Measurements from ENCODE around the gene ABCA10. TPM values are rescaled to one million over a fixed set of nuclear protein-coding genes. Genes with fewer than 3 reads are reported as not detected.

ABCA10 gene, protein sequence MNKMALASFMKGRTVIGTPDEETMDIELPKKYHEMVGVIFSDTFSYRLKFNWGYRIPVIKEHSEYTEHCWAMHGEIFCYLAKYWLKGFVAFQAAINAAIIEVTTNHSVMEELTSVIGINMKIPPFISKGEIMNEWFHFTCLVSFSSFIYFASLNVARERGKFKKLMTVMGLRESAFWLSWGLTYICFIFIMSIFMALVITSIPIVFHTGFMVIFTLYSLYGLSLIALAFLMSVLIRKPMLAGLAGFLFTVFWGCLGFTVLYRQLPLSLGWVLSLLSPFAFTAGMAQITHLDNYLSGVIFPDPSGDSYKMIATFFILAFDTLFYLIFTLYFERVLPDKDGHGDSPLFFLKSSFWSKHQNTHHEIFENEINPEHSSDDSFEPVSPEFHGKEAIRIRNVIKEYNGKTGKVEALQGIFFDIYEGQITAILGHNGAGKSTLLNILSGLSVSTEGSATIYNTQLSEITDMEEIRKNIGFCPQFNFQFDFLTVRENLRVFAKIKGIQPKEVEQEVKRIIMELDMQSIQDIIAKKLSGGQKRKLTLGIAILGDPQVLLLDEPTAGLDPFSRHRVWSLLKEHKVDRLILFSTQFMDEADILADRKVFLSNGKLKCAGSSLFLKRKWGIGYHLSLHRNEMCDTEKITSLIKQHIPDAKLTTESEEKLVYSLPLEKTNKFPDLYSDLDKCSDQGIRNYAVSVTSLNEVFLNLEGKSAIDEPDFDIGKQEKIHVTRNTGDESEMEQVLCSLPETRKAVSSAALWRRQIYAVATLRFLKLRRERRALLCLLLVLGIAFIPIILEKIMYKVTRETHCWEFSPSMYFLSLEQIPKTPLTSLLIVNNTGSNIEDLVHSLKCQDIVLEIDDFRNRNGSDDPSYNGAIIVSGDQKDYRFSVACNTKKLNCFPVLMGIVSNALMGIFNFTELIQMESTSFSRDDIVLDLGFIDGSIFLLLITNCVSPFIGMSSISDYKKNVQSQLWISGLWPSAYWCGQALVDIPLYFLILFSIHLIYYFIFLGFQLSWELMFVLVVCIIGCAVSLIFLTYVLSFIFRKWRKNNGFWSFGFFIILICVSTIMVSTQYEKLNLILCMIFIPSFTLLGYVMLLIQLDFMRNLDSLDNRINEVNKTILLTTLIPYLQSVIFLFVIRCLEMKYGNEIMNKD (N-terminal part only)
- total RNA-seq (2021; fragmentation: NEBNext Ultra II Directional; extraction: Animal tissue kit (Norgen Biotek cat#: 25700)) (not detected in 2 replicates), polyA plus RNA-seq (2011; rRNA removed) (not detected in 2 replicates), polyA minus RNA-seq (2011; rRNA and poly(A)+ RNA removed) (not detected in 2 replicates)
- not detected for polyA plus RNA-seq (2011; cell fraction: cytosol; rRNA removed)
- not detected for polyA plus RNA-seq (2011; cell fraction: nucleus; rRNA removed)
- not detected in 4 replicates for polyA plus RNA-seq (2012, experiment 1 of 2)
- polyA plus RNA-seq (2012, experiment 2 of 2) = not detected
- polyA plus RNA-seq (2013, experiment 1 of 2) = not detected
- not detected for polyA plus RNA-seq (2013, experiment 2 of 2)
- not detected for polyA minus RNA-seq (2011; cell fraction: cytosol; rRNA and poly(A)+ RNA removed)
- polyA minus RNA-seq (2011; cell fraction: nucleus; rRNA and poly(A)+ RNA removed) = not detected
- long read RNA-seq, experiment 1 = 0 reads
- long read RNA-seq, experiment 2 = 0 reads

DNA sequence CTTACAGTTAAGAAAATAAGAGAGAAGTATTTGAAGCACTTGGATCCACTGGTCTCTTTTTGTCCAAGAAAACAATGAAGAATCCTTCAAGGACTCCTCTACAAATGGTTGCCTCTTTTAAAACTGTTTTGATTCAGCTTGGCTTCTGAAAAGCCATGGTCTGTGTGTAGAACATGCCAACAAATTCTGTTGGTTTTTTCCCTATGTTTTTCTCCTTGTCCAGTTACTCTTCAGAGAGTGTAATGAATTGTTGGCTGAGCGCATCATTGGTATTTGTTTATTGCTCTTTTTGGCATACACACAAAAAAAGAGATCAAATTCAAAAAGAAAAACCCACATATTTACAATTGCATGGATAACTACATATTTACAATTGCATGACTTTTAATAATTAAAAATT, at the start of gene ABCA10:
ABCA10 (minus strand) TSS at position 249 of the 400 bp plus-strand sequence. CDS start 3,466 bp downstream, outside the sequence.
- CTCF ChIA-PET (ENCODE audit: partially characterized antibody) = interaction anchor here (2.4 kb wide), 1 partner anchor 451 kb away, joined by 9 read pairs; no protein-coding TSS in a partner anchor
- H3K4me1 ChIP-seq (replicated peaks in 1 of 4; ENCODE audit: control insufficient read depth in 3 of 4, insufficient read depth in 4 of 4, low read length in 3 of 4) = no peaks in the 10 kb centered on the region
- H2AK5ac ChIP-seq (ENCODE audit: low read depth, low read length) = no peak within 1 kb of the TSS
- H3K79me1 ChIP-seq (ENCODE audit: low read depth, low read length) = no peaks in the 10 kb centered on the region
- POLR2A ChIA-PET (ENCODE audit: partially characterized antibody) = no interaction called here
- no peak within 1 kb of the TSS for H4K91ac ChIP-seq (replicated peaks; ENCODE audit: insufficient read length, low read length)
- no peak within 1 kb of the TSS for H2BK12ac ChIP-seq (ENCODE audit: low read depth, low read length)
- no peaks in the 10 kb centered on the region for H3K36me3 ChIP-seq (ENCODE audit: control insufficient read depth in 2 of 4, insufficient read depth in 4 of 4, low read length in 3 of 4)
- H2BK120ac ChIP-seq (replicated peaks; ENCODE audit: low read depth, low read length) = no peak within 1 kb of the TSS
- no peak within 1 kb of the TSS for H3K4me2 ChIP-seq (ENCODE audit: insufficient read depth in 1 of 2, low read depth in 2 of 2, low read length in 2 of 2)
- no peak within 1 kb of the TSS for H2BK15ac ChIP-seq (ENCODE audit: low read length)
- H4K8ac ChIP-seq (ENCODE audit: extremely low read depth, insufficient read depth, low read length) = no peak within 1 kb of the TSS
- H3K9ac ChIP-seq (replicated peaks in 1 of 4; ENCODE audit: extremely low read depth in 1 of 4, low read depth in 3 of 4, low read length in 3 of 4) = no peak within 1 kb of the TSS
- H3K23ac ChIP-seq (ENCODE audit: insufficient read length) = no peak within 1 kb of the TSS
- H2BK20ac ChIP-seq (ENCODE audit: low read length) = no peak within 1 kb of the TSS
- H3K56ac ChIP-seq (replicated peaks; ENCODE audit: insufficient read length, low read depth, low read length) = no peak within 1 kb of the TSS
- no peak within 1 kb of the TSS for H3K14ac ChIP-seq (ENCODE audit: insufficient read length)
- no peaks in the 10 kb centered on the region for H3K79me2 ChIP-seq (ENCODE audit: control insufficient read depth in 1 of 2, insufficient read depth in 2 of 2, low read length in 2 of 2)
- H2AFZ ChIP-seq (ENCODE audit: low read length) = no peak within 1 kb of the TSS
- H3K18ac ChIP-seq (ENCODE audit: extremely low read depth, low read length) = no peak within 1 kb of the TSS
- H3K4me3 ChIP-seq (ENCODE audit: extremely low read depth in 1 of 4, insufficient read depth in 2 of 4, low read depth in 3 of 4, low read length in 4 of 4) = no peak within 1 kb of the TSS
- H4K5ac ChIP-seq (ENCODE audit: insufficient read length, low read depth, low read length) = no peak within 1 kb of the TSS
- no peaks in the 10 kb centered on the region for H3K23me2 ChIP-seq (ENCODE audit: low read depth, low read length)
- no peak within 1 kb of the TSS for H3K4ac ChIP-seq (replicated peaks; ENCODE audit: insufficient read length, low read depth, low read length)
- FAIRE-seq (no peak), DNase-seq (ENCODE audit: low read depth in 1 of 2, low spot score in 2 of 2) (no peak)
- no peak within 1 kb of the TSS for H3K27ac ChIP-seq (ENCODE audit: low read depth, low read length)
- no peak within 1 kb of the TSS for H2BK5ac ChIP-seq (ENCODE audit: low read depth, low read length)
- WGBS, 2 experiments (ENCODE audit: extremely low coverage in 1 of 2, insufficient coverage in 1 of 2, insufficient read length in 1 of 2, insufficient replicate concordance in 2 of 2, low coverage in 1 of 2, low lambda C conversion rate in 2 of 2, missing lambda C conversion rate in 1 of 2) = 81% methylated on average over 1 of the region's 1 CpG; no CpG with 5 or more reads in 1 of the 2 experiments
- no peaks in the 10 kb centered on the region for H3K27me3 ChIP-seq (replicated peaks in 1 of 4; ENCODE audit: control insufficient read depth in 3 of 4, extremely low read depth in 1 of 4, insufficient read depth in 3 of 4, low read length in 3 of 4)
- H3K9me3 ChIP-seq (ENCODE audit: insufficient read depth in 2 of 2, low read depth in 1 of 2, low read length in 1 of 2) = no peaks in the 10 kb centered on the region
- H4K20me1 ChIP-seq (replicated peaks in 1 of 2; ENCODE audit: control insufficient read depth in 1 of 2, insufficient read depth in 2 of 2, low read length in 2 of 2) = no peaks in the 10 kb centered on the region
- TF ChIP-seq CHD1 (IDR thresholded peaks at IDR 0.05; ENCODE audit: low read depth, low read length) (no peak), TCF12 (IDR thresholded peaks at IDR 0.05; ENCODE audit: low read depth, low read length) (no peak), TEAD4 (IDR thresholded peaks at IDR 0.05; ENCODE audit: low read depth, low read length) (no peak), PHF8 (conservative IDR thresholded peaks at IDR 0.05; ENCODE audit: low read depth, low read length) (no peak), SIN3A (conservative IDR thresholded peaks at IDR 0.05 in 1 of 2, IDR thresholded peaks at IDR 0.05 in 1 of 2; ENCODE audit: low read depth in 1 of 2, low read length in 2 of 2) (no peak)
- TF ChIP-seq, protein P1, sequence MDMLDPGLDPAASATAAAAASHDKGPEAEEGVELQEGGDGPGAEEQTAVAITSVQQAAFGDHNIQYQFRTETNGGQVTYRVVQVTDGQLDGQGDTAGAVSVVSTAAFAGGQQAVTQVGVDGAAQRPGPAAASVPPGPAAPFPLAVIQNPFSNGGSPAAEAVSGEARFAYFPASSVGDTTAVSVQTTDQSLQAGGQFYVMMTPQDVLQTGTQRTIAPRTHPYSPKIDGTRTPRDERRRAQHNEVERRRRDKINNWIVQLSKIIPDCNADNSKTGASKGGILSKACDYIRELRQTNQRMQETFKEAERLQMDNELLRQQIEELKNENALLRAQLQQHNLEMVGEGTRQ (IDR thresholded peaks at IDR 0.05; ENCODE audit: low read length) = no peak
